OCI-LY1 (cell line): ENCODE measurements around the gene ITGAE.

Experiments used
- H2AFZ ChIP-seq: fragments of 200-600 bp; sonication (generic), shearing (Covaris generic); 2 replicates; pipeline ENCODE4 v1.6.0; 2014; ENCODE audit warnings: antibody characterized with exemption, mild to moderate bottlenecking, low read length
- H3F3A ChIP-seq: fragments of 200-600 bp; sonication (generic), shearing (Covaris generic); 2 replicates; pipeline ENCODE4 v1.6.0; 2014; ENCODE audit warnings: mild to moderate bottlenecking, antibody characterized with exemption, low read length, moderate library complexity; ENCODE audit not compliant: insufficient read depth
- H3K27ac ChIP-seq: fragments of 200-600 bp; sonication (generic); 2 replicates; pipeline ENCODE4 v1.5.1; 2014; ENCODE audit warnings: low read length, mixed run types, mild to moderate bottlenecking, low read depth; ENCODE audit not compliant: poor library complexity, severe bottlenecking
- H3K27me3 ChIP-seq: fragments of 200-600 bp; sonication (generic); 2 replicates; pipeline ENCODE4 v1.6.0; 2014; ENCODE audit warnings: antibody characterized with exemption, mild to moderate bottlenecking, low read length, moderate library complexity; ENCODE audit not compliant: insufficient read depth
- H3K36me3 ChIP-seq: fragments of 200-600 bp; sonication (generic); 2 replicates; pipeline ENCODE4 v1.6.1; 2014; ENCODE audit warnings: mild to moderate bottlenecking, antibody characterized with exemption, low read length, moderate library complexity, mixed read lengths; ENCODE audit not compliant: insufficient read depth
- H3K4me1 ChIP-seq: fragments of 200-600 bp; sonication (generic); 2 replicates; pipeline ENCODE4 v1.5.1; 2014; ENCODE audit warnings: mild to moderate bottlenecking, low read length, moderate library complexity; ENCODE audit not compliant: insufficient read depth, severe bottlenecking
- H3K4me2 ChIP-seq: fragments of 200-600 bp; sonication (generic), shearing (Covaris generic); 2 replicates; pipeline ENCODE4 v1.6.1; 2014; ENCODE audit warnings: low read length
- H3K4me3 ChIP-seq: fragments of 200-600 bp; sonication (generic); 2 replicates; pipeline ENCODE4 v1.5.1; 2014; ENCODE audit warnings: low read length, low read depth, mild to moderate bottlenecking, mixed read lengths; ENCODE audit not compliant: poor library complexity, severe bottlenecking
- H3K79me2 ChIP-seq: fragments of 200-600 bp; shearing (Covaris generic); 2 replicates; pipeline ENCODE4 v1.6.1; 2016; ENCODE audit warnings: mixed run types, low read length, mixed read lengths; ENCODE audit not compliant: insufficient read depth
- H3K9ac ChIP-seq: fragments of 200-600 bp; sonication (generic), shearing (Covaris generic); 2 replicates; pipeline ENCODE4 v1.6.1; 2014; ENCODE audit warnings: mild to moderate bottlenecking, low read length, mixed read lengths
- H3K9me2 ChIP-seq: fragments of 200-600 bp; sonication (generic), shearing (Covaris generic); 2 replicates; pipeline ENCODE4 v1.6.1; 2014; ENCODE audit warnings: low read depth, mild to moderate bottlenecking, low read length, mixed read lengths
- H3K9me3 ChIP-seq: fragments of 200-600 bp; shearing (Covaris generic); 2 replicates; pipeline ENCODE4 v1.6.1; 2014; ENCODE audit warnings: low read length, mixed read lengths
- H4K20me1 ChIP-seq: fragments of 200-600 bp; sonication (generic), shearing (Covaris generic); 2 replicates; pipeline ENCODE4 v1.6.0; 2016; ENCODE audit warnings: mild to moderate bottlenecking, low read length; ENCODE audit not compliant: insufficient read depth
- EZH2 ChIP-seq: fragments of 200-600 bp; sonication (generic), shearing (Covaris generic); IDR thresholded peaks from 2 replicates; pipeline ENCODE4 v1.8.0; 2017; ENCODE audit warnings: borderline replicate concordance, mixed run types, mild to moderate bottlenecking, antibody characterized with exemption, low read length, moderate library complexity, mixed read lengths
- TF ChIP-seq, protein P1 (sequence below): fragments of 200-600 bp; sonication (generic), shearing (Covaris generic); IDR thresholded peaks from 2 replicates; pipeline ENCODE4 v1.5.1; 2017; ENCODE audit warnings: mild to moderate bottlenecking, antibody characterized with exemption, low read length, moderate library complexity, mixed read lengths

ITGAE gene

DNA sequence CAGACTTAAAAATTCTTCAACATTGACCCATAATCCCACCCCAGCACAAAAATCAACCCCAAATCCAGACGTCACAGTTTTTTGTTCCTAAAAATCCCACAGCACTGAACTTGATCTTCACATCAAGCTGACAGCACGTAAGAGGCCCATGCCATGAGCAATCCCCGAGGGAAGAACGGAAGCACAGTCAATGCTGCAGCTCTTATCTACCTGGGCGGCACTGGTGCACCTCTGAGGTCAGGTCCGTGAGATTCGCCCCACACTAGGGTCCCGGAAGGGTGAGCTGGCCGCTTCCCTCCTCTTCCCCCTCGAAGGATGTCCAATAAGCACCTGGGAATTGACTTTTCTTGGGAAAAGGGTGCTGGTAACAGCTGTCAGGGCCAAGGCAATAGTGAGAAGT, 11.3 kb upstream of the ITGAE start:
- Histone ChIP-seq H3K36me3 (peaks cover 84% of the 10 kb centered on the region), H3K27me3 (no peaks in the 10 kb centered on the region), H3K4me2 (no peak overlapping the region), H3K4me3 (no peak overlapping the region), H3K4me1 (peaks cover 13% of the 10 kb centered on the region), H3K27ac (no peak overlapping the region), H3K9ac (no peak overlapping the region), H3K79me2 (no peaks in the 10 kb centered on the region), H2AFZ (no peak overlapping the region), H3K9me3 (no peaks in the 10 kb centered on the region), H3F3A (no peaks in the 10 kb centered on the region), H3K9me2 (no peaks in the 10 kb centered on the region), H4K20me1 (no peaks in the 10 kb centered on the region)
- TF ChIP-seq EZH2, result no peak
- TF ChIP-seq, protein P1, sequence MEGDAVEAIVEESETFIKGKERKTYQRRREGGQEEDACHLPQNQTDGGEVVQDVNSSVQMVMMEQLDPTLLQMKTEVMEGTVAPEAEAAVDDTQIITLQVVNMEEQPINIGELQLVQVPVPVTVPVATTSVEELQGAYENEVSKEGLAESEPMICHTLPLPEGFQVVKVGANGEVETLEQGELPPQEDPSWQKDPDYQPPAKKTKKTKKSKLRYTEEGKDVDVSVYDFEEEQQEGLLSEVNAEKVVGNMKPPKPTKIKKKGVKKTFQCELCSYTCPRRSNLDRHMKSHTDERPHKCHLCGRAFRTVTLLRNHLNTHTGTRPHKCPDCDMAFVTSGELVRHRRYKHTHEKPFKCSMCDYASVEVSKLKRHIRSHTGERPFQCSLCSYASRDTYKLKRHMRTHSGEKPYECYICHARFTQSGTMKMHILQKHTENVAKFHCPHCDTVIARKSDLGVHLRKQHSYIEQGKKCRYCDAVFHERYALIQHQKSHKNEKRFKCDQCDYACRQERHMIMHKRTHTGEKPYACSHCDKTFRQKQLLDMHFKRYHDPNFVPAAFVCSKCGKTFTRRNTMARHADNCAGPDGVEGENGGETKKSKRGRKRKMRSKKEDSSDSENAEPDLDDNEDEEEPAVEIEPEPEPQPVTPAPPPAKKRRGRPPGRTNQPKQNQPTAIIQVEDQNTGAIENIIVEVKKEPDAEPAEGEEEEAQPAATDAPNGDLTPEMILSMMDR, result no peak

DNA sequence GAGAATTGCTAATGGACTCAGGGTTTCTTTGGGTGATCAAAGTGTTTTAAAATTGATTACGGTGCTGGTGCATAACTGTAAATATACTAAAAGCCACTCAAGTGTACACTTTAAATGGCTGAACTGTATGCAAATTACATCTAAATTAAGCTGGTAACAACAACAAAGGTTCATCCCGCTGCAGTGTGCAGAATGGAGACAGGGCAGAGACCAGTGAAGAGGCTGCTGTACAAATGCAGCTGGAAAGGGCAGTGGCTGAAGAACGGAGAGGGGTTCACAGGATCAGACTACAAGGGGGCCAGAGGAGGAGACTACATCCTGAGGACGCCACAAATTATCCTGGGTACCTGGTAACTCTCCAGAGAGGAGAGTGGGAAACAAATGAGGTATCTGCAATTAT, 9.0 kb upstream of the ITGAE start:
- Histone ChIP-seq H3K27ac (no peak overlapping the region), H3K4me3 (no peak overlapping the region), H3K9me3 (no peaks in the 10 kb centered on the region), H4K20me1 (no peaks in the 10 kb centered on the region), H3K27me3 (no peaks in the 10 kb centered on the region), H3K36me3 (peaks cover 68% of the 10 kb centered on the region), H3K4me1 (peaks cover 13% of the 10 kb centered on the region), H3F3A (no peaks in the 10 kb centered on the region), H2AFZ (no peak overlapping the region), H3K9ac (no peak overlapping the region), H3K9me2 (no peaks in the 10 kb centered on the region), H3K4me2 (no peak overlapping the region), H3K79me2 (no peaks in the 10 kb centered on the region)
- TF ChIP-seq EZH2, result no peak
- TF ChIP-seq, protein P1, result no peak

DNA sequence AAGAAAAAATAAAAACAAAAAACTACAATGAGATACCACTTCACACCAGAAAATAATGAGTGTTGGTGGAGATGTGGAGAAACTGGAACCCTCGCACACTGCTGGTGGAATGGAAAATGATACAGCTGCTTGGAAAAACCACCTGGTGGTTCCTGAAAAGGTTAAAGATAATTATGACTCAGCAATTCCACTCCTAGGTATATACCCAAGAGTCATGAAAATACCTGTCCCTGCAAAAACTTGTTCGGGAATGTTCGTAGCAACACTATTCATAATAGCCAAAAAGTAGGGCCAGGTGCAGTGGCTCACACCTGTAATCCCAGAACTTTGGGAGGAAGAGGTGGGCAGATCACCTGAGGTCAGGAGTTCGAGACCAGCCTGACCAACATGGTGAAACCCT, 8.1 kb upstream of the ITGAE start:
- peaks cover 62% of the 10 kb centered on the region for H3K36me3 ChIP-seq

More for the DNA sequence above, 8.1 kb upstream of the ITGAE start:
- no peak overlapping the region for H2AFZ ChIP-seq
- H3K9me2 ChIP-seq, result no peaks in the 10 kb centered on the region
- H3K79me2 ChIP-seq, result no peaks in the 10 kb centered on the region
- H3K27me3 ChIP-seq, result no peaks in the 10 kb centered on the region
- no peak overlapping the region for H3K4me2 ChIP-seq
- TF ChIP-seq, protein P1, result no peak
- no peak for TF ChIP-seq EZH2
- H4K20me1 ChIP-seq, result no peaks in the 10 kb centered on the region
- H3K9me3 ChIP-seq, result no peaks in the 10 kb centered on the region
- H3F3A ChIP-seq, result no peaks in the 10 kb centered on the region
- no peak overlapping the region for H3K9ac ChIP-seq
- peaks cover 19% of the 10 kb centered on the region for H3K4me1 ChIP-seq
- no peak overlapping the region for H3K4me3 ChIP-seq
- no peak overlapping the region for H3K27ac ChIP-seq
